Measurements from ENCODE around the gene ZCCHC14. TPM values are rescaled to one million over a fixed set of nuclear protein-coding genes. Genes with fewer than 3 reads are reported as not detected.

Gene ZCCHC14
- total RNA-seq, 1 donor from 2014 or later, result 16.6 TPM

DNA sequence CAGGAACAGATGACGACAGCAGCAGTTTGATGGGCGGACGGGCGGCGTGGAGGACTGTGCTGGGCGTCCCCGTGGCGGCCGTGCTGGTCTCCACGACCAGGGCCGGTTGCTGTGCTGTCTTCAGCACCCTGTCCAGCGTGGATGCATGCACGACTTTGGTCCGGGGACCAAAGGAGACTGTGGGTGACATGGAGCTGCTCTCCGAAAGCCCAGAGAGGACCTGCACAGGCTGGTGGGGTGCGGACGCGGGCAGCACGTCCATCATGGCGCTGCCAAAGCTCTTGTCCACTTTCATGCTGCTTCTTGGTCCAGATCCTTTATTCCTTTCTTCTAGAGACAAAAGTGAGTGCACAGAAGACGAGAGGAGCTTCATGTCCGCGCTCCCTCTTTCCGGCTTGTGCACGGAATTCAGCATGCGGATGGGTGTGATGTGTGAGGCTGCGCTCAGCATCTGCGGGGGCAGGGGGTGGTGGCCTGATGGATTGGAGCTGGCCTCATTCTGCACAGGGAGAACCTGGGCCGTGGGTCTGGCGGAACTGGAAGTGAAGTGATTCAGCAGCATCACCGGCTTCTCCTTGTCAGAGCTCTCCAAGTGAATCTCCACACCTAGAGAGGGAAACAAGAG lies 80.3 kb downstream of the ZCCHC14 start:
- DNase-seq (ENCODE audit: low spot score), result peak; percentile 62

DNA sequence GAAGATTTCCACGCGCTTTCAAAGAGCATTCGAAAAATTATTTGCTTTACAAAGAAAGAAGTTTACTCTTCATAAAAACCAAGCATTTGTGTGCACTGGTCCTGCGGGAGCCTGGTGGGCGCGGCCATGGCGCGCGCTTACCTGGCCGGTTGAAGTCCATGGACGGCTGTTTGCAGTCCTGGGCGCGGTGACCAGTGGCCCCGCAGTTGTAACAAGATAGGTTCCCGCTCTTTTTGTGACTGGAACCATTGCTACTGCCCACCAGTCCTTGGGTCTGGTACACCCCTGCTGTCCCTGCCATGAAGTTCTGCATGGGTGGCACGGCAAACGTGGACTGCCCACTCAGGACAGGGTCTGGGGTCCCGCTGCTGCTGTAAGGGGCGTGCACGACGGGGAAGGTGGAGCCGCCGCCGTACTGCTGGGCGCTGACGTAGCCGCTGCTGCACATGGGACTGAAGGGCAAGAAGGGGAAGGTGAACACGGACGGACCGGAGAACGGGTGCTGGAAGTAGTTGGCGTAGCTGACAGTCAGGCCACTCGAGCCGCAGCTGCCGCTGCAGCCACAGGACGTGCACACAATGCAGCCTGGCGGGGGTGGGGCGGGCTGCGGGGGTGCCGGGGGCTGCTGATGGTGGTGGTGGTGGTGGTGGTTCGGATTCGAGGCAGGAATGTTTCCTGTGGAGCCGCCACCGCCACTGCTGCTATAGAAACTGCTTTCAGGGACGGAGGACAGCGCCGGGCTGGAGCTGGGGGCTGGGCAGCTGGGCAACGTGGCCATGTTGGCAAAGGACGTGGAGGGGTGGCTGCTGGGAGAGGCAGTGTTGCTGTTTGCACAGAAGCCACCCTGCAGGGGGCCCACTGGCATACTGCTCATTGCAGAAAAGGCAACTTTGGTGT lies 81.2 kb downstream of the ZCCHC14 start:
- peak; percentile 88 for DNase-seq (ENCODE audit: low spot score)

DNA sequence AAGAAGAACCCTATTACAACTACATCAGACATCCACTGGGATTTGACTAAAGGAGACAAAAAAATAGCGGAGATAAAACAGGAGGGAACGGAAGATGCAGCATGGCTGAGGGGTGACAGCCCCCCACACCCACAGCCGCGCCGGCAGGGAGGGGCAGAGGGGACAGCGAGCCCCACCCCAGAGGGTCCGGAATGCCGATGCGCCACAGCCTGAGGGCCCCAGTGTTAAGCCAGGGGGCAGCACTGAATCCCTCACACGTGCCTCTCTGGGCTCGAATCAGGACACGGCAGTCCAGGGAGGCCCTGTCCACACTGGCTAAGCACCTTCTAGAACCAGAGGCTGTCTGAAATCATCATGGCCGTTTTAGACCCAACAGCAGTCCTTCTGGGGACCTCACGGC lies 81.9 kb downstream of the ZCCHC14 start:
- peak; percentile 62 for DNase-seq (ENCODE audit: low spot score)

DNA sequence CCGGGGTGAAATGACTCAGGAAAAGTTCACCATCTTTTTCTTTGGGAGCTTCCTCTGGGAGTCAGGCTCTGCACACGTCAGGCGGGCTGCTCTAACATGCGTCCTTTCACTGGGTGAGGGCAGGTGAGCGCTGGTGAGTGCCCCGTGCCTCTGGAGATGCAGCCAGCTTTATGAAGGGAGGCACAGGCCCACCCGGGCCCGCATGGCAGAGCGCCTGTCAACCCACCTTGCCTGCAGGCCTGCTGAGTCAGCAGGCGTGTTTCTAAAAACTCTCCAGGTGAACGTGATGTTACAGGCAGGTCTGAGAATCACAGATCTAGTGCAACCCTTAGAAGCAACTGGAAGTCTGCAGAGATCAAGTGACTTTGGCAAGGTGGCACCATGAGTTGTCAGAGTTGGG lies 82.3 kb downstream of the ZCCHC14 start:
- DNase-seq (ENCODE audit: low spot score), result peak; percentile 49

DNA sequence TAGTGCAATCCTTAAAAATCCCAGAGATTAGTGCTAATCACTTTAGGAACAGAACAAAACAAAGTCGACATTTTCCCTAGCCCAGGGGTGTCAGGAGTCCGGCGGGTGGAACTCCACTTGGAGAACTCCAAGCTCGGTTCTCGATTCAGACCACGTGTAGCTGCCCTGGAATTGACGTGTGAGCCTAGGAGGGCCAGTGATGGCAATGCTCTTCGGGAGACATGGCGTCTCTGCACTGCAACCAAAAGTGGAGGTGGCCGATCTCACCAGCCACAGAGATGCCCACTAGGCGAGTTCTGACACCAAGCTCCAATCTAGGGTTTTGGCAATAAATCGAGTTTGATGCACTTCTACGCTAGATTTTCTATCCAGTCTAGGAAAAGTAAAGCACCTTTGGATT lies 83.0 kb downstream of the ZCCHC14 start:
- peak; percentile 59 for DNase-seq (ENCODE audit: low spot score)

DNA sequence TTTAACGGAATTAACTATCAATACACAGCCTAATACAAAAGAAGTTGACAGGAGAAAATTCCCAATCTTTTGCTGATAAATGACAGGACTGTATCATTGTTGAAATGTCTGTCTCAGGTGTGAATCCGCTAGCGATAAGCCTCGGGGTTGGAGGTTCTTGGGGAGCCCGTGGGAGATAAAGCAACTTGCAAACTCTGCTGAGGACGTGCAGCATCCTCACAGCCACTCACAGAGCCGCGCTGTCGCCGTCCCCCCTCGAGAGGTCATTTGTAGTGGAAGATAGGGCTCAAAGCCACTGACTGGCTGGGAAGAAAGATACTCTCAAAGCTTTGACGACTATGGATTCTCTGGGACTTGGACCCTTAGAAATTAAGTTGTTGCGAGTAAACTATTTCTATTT lies 83.7 kb downstream of the ZCCHC14 start:
- DNase-seq (ENCODE audit: low spot score), result peak; percentile 82

DNA sequence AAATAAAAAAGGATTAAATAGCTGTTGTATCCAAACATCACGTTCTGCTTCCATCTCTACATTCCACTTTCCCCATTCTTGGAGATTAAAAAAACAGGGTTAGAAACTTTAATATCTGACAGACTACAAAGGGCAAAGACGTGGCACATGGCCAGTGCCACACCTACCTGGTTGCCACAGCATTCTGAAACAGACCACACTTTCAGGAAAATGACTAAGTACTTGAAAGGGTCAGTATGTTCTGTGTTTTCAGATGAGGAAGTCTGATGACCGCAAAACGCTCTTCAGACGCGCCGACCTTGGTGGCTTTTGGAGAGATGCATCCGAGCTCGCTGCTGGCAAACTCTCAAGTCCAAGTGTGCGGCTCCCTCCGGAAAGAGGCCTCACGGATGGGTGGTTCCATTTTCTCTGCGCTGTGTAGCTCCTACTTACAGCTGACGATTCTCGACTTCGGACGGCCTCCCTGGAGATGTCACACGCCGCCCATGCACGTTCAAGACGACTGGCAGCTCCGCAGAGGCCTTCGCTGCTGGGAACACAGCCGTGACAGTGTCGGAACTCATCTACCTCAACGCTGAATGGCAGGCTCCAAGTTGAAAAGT lies 85.2 kb downstream of the ZCCHC14 start:
- peak; percentile 88 for DNase-seq (ENCODE audit: low spot score)

DNA sequence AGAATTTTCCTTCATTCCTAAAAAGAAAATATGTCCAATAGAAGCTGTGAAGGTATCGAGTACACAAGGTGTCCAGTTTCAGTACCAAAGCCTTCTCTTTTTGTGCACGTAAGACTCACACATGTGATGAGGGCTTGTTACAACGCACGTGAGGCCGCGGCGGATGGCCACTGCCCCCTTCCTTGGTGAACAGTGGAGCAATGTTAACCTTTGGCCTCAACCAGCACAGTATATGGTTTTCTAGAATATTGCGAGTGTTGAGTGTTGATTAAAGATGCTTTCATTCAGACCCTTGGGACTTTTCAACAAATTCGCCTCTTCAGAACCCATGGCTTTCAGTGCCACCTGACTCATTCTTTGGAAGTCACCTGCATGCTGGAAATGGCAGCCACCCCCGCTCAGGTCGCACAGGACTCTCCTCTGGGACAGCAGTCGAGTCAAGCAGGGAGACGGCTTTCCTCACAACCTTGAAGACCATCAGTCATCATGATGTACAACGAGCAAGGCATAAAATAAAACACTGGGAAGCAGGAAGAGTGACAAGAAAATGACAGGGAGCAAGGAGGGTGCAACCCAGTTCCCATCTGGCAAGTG lies 86.2 kb downstream of the ZCCHC14 start:
- DNase-seq (ENCODE audit: low spot score), result peak; percentile 88

DNA sequence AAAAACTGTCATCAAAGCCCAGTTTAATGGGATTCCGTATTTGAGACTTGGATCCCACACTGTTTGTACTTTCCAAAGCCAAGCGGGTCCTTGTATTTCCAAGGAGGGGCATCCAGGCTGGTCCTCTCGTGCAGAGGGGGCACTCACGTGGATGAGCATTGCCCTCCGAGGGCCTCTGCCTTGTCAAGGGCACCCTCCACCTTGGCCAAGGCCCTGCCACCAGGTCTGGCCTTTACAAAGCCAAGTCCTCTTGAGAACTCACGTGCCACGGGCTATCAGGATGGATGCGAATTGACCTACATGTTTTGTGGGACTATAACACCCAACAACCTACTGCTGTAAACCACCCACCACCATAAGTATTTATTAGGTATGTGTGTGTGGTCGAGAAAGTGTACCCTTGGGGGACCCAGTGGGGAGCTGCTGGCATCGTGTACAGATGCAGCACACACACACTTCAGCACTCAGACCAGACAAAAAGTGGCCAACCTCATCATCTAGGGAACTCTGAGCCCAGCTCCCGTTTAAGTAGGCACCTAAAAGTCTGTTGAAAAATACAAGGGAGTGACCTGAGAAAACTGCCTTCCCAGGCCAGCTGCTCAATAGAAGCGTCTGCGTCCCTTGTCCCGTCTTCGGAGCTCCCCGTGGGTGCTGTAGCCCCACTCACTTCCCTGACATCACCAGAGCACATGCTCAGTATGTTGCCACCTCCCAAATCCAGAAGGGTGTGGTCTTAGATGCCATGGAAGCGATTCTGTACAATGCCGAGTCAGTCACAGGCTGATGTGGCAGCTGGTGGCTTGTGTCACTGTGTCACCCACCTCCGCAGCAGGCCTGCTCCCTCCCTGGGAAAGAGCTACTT lies 87.8 kb downstream of the ZCCHC14 start:
- peak; percentile 74 for DNase-seq (ENCODE audit: low spot score)

DNA sequence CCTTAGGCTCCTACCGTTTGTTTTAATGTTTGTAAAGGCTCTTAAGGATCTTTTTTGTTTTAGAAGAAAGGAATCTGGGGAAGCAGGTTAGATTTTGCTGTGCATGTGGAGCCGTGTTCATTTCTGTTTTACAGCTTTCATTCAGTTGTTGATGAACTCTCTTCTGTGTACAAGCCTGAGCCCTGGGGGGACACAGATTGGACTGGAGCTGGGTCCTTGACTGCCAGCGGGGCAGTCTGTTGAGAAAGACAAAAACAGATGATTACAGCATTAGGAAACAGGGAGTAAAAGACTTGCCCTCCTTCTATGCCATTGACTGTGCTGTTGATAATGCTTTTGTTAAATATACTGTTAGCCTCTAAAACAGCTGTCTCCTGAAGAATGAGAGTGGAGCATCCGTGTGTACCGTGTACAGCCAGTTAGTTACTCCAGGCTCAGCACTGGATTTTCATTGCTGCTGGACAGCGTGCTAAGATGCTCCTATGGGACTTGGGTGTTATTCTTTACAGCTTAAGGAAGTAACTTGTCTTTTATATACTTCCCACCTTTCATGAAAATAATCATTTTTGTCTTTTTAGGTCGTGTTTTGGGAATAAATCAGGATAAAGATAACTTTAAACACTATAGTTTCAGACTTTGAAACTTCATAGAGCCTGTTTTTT lies 97.5 kb downstream of the ZCCHC14 start:
- no peak for DNase-seq (ENCODE audit: low spot score)

DNA sequence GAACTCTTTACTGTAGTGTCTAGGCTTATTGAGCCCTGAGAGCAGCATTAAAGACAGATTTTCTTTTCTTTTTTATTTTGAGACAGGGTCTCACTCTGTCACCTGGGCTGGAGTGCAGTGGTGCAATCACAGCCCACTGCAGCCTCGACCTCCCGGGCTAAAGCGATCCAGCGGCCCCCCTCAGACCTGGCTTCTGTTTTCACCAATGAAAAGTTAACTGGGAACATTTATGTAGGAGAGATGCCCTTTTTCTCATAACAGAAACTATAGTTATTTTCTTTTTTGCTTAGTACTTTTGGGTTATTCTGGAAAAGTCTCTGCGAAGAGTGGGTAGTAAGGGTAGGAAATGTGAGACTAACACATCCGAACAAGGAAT lies 99.2 kb downstream of the ZCCHC14 start:
- peak; percentile 68 for DNase-seq (ENCODE audit: low spot score)

DNA sequence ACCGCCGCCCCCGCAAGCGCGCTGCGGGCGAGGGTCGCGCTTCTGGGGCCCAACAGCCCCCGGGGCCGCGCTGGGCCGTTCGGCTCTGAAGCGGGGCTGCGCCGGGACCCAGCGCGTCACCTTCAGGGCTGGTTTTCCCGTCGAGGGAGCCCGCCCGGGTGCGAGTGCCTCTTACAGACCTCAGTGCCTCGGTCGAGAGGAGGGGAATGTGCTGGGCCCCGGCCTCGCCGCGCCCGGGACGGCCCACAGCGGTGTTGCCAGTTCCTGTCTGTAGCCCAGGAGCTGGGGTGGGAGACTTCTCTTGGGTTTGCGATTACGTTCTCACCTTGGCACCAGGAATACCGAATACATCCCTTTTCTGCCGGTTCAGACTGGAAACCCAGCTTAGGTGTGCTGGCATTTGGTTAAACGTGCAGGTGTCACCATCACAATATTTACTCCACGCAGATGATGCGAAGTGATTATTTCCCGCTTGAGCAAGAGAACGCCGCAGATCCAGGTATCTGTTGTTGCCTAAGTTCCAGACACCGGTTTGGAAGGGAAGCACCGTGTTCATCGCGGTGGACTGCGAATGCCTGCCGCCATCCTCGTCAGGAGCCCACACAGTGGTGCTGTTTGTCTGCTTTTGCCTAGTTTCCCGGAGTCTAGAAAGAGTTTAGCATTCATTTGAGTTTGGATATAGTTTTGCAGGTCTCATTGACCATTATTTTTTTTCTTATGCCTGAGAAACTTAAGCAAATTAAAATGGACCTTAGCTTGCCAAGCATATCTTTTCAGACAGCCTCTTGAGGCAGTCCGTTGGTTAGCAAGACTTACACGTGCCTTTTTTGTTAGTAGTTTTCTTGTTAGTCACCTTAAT lies 99.8 kb downstream of the ZCCHC14 start:
- peak; percentile 90 for DNase-seq (ENCODE audit: low spot score)

DNA sequence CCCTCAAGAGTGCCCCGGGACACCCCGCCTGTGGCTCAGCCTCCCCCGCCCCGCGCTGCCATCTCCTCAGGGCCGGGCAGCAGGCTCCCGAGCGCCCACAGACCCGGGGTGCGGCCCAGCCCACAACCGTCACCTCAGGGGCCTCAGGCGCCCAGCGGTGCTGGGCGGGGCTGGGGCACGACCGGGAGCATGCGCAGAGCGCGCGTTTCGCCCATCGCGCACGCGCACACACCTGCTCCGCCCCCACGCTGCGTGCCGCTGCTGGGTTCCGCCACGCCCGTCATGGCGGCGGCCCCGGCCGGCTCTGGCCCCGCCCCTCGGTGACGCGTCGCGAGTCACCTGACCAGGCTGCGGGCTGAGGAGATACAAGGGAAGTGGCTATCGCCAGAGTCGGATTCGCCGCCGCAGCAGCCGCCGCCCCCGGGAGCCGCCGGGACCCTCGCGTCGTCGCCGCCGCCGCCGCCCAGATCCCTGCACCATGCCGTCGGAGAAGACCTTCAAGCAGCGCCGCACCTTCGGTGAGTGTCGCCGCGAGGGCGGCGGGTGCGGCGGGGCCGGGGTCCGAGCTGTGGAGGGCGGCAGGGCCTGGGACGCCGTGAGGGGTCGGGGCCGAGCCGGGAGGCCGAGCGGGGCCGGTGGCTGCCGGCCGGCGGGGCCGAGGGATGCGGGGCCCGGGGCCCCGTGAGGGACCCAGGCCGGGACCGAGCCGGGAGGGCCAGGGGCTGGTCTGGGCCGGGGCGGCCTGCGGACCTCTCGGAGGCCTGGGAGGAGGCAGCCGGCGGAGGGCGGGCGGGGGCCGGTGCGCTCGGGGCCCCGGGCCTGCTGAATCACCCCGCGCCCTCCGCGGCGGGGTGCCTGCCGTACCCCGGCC lies 100.6 kb downstream of the ZCCHC14 start, which contains the start of gene MAP1LC3B:
Gene MAP1LC3B (plus strand): TSS at position 387 of the 871 bp plus-strand sequence. CDS start 92 bp downstream, at position 479.
- DNase-seq (ENCODE audit: low spot score), result peak; percentile 99

DNA sequence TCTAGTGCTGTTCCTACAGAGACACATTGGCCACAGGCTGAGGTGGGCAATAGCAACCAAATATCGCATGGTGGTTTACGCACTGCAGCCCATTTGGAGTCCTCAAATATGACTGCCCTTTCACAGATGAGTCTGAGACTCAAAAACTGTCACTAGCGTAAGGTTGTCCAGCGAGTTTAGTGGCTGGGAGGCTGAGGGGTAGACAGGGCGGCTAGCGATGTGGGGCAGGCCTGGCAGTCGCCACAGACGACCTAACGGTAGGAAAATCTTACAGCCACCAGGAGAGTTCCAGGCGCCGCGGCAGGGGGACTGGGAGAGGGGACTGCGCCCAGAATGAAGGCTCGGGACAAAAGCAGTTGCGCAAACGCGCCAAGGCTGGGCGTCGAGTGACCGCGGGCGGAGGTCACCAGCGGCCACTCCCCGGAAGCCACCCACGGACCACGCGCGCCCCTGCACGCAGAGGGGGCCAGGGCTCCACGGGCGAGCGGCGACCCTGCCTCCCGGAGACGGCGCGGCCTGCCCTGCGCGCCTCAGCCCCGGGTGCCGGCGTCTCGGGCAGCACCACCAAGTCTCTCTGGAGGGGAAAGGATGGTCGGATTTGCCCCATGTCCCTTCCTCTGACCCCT lies 101.4 kb downstream of the ZCCHC14 start:
- peak; percentile 93 for DNase-seq (ENCODE audit: low spot score)

DNA sequence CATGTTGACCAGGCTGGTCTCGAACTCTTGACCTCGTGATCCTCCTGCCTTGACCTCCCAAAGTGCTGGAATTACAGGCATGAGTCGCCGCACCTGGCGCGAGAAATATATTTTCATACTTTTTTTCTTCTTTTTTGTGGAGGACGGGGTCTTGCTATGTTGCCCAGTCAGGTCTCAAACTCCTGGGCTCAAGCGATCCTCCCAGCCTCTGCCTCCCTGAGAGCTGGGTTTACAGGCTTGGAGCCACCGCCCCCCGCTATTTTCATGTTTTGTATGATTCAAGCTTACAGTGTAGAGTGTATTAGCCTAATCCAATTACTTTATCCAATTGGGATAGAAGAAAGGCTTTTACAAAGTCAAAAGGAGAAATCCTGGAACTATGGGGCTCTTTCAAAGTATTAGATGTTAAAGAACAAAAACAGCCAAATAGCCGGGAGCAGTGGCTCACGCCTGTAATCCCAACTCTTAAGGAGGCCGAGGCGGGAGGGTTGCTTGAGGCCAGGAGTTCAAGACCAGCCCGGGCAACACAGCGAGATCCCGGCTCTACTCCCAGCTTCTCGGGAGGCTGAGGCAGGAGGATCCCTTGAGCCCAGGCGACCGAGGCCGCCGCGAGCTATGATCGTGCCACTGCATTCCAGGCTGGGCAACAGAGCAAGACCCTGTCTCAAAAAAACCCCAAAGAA lies 102.0 kb downstream of the ZCCHC14 start:
- DNase-seq (ENCODE audit: low spot score), result peak; percentile 75

DNA sequence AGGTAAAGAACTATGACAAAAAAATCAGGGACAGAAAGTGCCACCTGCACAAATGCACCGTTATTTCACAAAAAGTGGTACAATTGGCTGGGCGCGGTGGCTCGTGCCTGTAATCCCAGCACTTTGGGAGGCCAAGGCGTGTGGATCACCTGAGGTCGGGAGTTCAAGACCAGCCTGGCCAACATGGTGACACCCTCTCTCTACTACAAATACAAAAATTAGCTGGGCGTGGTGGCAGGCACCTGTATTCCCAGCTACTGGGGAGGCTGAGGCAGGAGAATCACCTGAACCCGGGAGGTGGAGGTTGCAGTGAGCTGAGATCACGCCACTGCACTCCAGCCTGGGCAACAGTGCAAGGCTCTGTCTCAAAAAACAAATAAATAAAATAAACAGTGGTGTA lies 102.9 kb downstream of the ZCCHC14 start:
- peak; percentile 65 for DNase-seq (ENCODE audit: low spot score)

DNA sequence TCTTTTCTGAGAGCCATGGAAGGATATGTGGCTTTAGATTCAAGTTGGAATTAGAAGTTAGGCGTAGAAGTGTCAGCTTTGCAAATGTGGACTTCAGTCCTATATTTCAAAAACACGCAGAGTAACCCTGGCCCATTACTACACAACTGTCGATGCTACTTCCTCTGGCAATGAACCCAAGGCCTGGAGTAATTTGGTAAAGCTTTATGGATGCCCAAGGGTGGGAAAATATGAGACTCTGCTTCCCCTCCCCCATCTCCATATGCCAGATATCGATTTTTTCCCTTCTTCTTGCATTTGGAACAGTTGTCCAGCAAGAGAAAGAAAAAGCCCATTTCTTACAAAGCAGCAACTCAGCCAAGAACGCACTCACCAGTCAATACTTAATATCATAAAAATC lies 103.6 kb downstream of the ZCCHC14 start:
- no peak for DNase-seq (ENCODE audit: low spot score)
